Measurements from ENCODE around the gene TMEM255B.

TMEM255B gene

GRCh38 chr13:113804017-113804702, 45.1 kb downstream of the TMEM255B start:
- no peak for DNase-seq (ENCODE audit: low read depth)

- no peak for DNase-seq (ENCODE audit: low read depth)
Observed at GRCh38 chr13:113804703-113805430, 45.8 kb downstream of the TMEM255B start.

- DNase-seq (ENCODE audit: low read depth) = no peak
Observed at GRCh38 chr13:113805431-113806103, 46.5 kb downstream of the TMEM255B start.

GRCh38 chr13:113806104-113806471, 47.1 kb downstream of the TMEM255B start:
- no peak for DNase-seq (ENCODE audit: low read depth)

GRCh38 chr13:113806526-113806925, 47.5 kb downstream of the TMEM255B start:
- DNase-seq (ENCODE audit: low read depth) = no peak

GRCh38 chr13:113808058-113808834, 49.2 kb downstream of the TMEM255B start:
- no peak for DNase-seq (ENCODE audit: low read depth)

GRCh38 chr13:113809934-113810333, 50.9 kb downstream of the TMEM255B start:
- no peak for DNase-seq (ENCODE audit: low read depth)

- no peak for DNase-seq (ENCODE audit: low read depth)
Observed at GRCh38 chr13:113810640-113811039, 51.6 kb downstream of the TMEM255B start.

GRCh38 chr13:113811081-113811928, 52.3 kb downstream of the TMEM255B start:
- no peak for DNase-seq (ENCODE audit: low read depth)

- DNase-seq (ENCODE audit: low read depth) = no peak
Observed at GRCh38 chr13:113812178-113813040, 53.4 kb downstream of the TMEM255B start.

- no peak for DNase-seq (ENCODE audit: low read depth)
Observed at GRCh38 chr13:113813070-113813748, 54.2 kb downstream of the TMEM255B start.

GRCh38 chr13:113813749-113814434, 54.9 kb downstream of the TMEM255B start:
- DNase-seq (ENCODE audit: low read depth) = no peak

- DNase-seq (ENCODE audit: low read depth) = no peak
Observed at GRCh38 chr13:113814435-113814821, 55.4 kb downstream of the TMEM255B start.

GRCh38 chr13:113815151-113816058, 56.4 kb downstream of the TMEM255B start:
- peak; percentile 24 for DNase-seq (ENCODE audit: low read depth)

- DNase-seq (ENCODE audit: low read depth) = no peak
Observed at GRCh38 chr13:113816254-113816929, 57.4 kb downstream of the TMEM255B start.

GRCh38 chr13:113816946-113817859, 58.2 kb downstream of the TMEM255B start:
- DNase-seq (ENCODE audit: low read depth) = peak; percentile 82
